ENCODE measurements around the gene SMU1.

SMU1 gene

DNA sequence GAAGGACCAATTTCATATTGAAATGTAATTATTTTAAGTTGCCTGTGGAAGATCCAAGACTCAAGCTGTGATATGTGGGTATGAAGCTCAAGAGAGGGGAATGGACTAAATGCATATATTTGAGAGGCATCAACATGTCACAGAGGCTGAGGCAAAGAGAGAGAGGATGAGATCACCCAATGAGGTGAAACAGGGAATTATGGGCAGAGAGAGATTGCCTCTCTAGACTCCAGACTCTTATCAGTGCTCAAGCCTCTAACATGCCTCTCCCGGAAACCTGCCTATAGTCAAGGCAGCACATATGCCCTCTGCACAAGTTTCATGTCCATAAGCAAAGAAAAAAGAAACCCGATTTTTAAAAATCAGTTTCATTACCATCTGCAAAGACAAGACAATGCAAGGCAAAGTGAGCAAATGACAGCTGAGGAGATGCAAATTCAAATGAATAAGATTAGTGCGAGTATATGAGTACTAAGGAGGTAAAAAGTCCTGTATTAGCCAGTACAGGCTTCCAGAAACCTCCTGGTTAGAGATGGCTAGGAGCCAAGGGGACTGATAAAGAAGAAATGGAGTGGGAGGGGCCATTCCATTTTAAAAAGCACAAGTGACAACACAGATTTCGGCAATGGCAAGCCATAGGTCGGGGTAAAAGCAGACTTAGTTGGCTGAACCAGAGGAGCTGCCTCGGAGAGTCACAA is 84.4 kb downstream of the SMU1 start:
- DNase-seq (ENCODE audit: low spot score): no peak
- no peak for TF ChIP-seq CTCF (IDR thresholded peaks at IDR 0.05; ENCODE audit: extremely low read depth, insufficient read depth, missing control alignments)
- in situ Hi-C loops (cut with MboI; ENCODE audit: low pct_unique_long_range_greater_than_20kb, low sequenced_read_pairs, unreplicated experiment): no loop called here
